Esophagus muscularis mucosa (tissue), 4 donors: Measurements from ENCODE around the gene TIGD3.

ENCODE experiments used
- EP300 ChIP-seq: sonication (generic); formaldehyde crosslinking; IDR thresholded peaks from one replicate; pipeline ENCODE4 v1.6.1; 2017; ENCODE audit warnings: antibody characterized with exemption
- POLR2A ChIP-seq: fragments of 450-650 bp; IDR thresholded peaks from one replicate; pipeline ENCODE4 v1.6.1; 2017; ENCODE audit warnings: antibody characterized with exemption, moderate library complexity, mild to moderate bottlenecking, low read depth
- POLR2AphosphoS5 ChIP-seq, 2 donors: sonication (generic); formaldehyde crosslinking; IDR thresholded peaks; one replicate each; pipeline ENCODE4 v1.6.1; 2017; ENCODE audit warnings: antibody characterized with exemption in 2 of 2
- TF ChIP-seq, protein P1 (sequence below), 3 experiments: fragments of 200-600 bp in 2 of 3; fragments of 450-650 bp in 1 of 3; sonication (generic) in 2 of 3; IDR thresholded peaks; one replicate each; pipeline ENCODE4 v1.5.1; 2017 to 2019; ENCODE audit warnings: antibody characterized with exemption in 3 of 3, mild to moderate bottlenecking in 2 of 3, moderate library complexity in 1 of 3

DNA sequence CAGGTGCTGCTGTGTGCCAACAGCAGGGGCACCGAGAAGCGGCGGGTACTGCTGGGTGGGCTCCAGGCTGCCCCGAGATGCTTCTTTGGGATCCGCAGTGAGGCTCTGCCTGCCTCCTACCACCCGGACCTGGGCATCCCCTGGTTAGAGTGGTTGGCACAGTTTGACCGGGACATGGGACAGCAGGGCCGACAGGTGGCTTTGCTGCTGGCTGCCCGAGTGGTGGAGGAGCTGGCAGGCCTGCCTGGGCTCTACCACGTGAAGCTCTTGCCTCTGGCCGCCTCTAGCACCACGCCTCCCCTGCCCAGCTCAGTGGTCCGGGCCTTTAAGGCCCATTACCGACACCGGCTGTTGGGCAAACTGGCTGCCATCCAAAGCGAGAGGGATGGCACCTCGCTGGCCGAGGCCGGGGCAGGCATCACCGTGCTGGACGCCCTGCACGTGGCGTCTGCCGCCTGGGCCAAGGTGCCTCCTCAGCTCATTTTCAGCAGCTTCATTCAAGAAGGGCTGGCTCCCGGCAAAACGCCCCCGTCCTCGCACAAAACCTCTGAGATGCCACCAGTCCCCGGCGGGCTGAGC is 1.9 kb downstream of the TIGD3 start:
- no peak for TF ChIP-seq EP300
- TF ChIP-seq, protein P1, sequence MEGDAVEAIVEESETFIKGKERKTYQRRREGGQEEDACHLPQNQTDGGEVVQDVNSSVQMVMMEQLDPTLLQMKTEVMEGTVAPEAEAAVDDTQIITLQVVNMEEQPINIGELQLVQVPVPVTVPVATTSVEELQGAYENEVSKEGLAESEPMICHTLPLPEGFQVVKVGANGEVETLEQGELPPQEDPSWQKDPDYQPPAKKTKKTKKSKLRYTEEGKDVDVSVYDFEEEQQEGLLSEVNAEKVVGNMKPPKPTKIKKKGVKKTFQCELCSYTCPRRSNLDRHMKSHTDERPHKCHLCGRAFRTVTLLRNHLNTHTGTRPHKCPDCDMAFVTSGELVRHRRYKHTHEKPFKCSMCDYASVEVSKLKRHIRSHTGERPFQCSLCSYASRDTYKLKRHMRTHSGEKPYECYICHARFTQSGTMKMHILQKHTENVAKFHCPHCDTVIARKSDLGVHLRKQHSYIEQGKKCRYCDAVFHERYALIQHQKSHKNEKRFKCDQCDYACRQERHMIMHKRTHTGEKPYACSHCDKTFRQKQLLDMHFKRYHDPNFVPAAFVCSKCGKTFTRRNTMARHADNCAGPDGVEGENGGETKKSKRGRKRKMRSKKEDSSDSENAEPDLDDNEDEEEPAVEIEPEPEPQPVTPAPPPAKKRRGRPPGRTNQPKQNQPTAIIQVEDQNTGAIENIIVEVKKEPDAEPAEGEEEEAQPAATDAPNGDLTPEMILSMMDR (IDR thresholded peaks at IDR 0.05), result no peak
- no peak for TF ChIP-seq POLR2AphosphoS5 (IDR thresholded peaks at IDR 0.05)
- TF ChIP-seq POLR2A, result no peak
